HG03135 (cell line): ENCODE results near the gene FKBP7.
"Not testable (repeated sequence)": the region's sequence is repeated elsewhere in the genome, so short reads cannot be mapped to it uniquely, and the experiment has no call there.

Experiments
- ATAC-seq: cut with Tn5 transposase; IDR thresholded peaks from one replicate; pipeline ENCODE4 v1.9.1; 2021; ENCODE audit warnings: mild to moderate bottlenecking, moderate library complexity; ENCODE audit not compliant: unreplicated experiment

Gene FKBP7

GRCh38 chr2:178491612-178492011, 13.2 kb upstream of the FKBP7 start:
- no peak for ATAC-seq

- no peak for ATAC-seq
Observed at GRCh38 chr2:178485356-178485755, 7.0 kb upstream of the FKBP7 start.

GRCh38 chr2:178484245-178485041, 6.0 kb upstream of the FKBP7 start:
- no peak for ATAC-seq

GRCh38 chr2:178482437-178482836, 4.0 kb upstream of the FKBP7 start:
- ATAC-seq: peak; percentile 40

DNA sequence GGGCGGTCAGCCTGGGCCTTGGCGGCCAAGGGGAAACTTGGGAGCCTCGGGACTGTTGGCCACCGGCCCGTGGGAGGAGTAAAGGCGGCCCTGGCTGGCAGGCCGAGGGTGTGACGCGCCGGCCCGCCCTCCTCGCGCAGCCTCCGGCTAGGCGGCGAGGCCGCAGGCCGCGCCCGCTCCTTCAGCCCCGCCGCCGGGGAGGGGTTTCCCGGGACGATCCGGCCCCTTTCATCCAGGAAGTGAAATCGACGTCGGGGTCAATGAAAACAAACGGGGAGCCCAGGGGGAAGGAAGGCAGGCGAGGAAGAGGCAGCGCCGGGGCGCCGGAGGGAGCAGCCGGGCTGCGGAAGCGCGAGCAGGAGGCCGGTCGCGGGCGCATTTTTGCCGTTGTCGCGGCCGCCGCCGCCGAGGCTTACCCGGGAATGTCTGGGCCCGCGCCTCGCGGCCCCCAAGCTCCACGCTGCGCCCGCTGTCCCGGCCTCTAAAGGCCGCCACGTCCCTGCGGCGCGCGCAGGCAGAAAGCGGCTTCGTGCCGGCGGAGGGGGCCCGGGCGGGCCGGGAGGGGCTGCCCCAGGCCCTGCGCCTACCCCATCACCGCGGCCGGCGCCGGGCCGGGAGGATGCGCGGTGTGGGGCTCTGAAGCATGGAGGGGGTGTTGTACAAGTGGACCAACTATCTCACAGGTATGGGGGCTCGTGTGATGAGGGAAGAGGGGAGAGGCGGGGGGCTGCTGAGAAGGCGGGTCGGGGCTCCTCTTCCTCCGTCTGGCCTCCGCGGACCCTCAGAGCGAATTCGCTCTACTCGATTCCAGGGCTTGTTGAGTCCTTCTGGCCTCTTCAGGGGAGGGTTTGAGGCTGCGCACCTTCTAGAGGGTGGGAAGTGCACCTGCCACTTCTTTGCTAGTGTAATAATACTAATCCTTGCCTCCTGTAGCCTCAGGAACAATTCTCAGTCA, 2.1 kb upstream of the FKBP7 start, which contains the start of gene PLEKHA3:
Gene PLEKHA3, plus strand, starts transcription at position 231 of the 955 bp plus-strand sequence. Its CDS starts 413 bp downstream, at position 644.
- ATAC-seq: peak; percentile 57

- no peak for ATAC-seq
Observed at GRCh38 chr2:178479758-178480226, 1.4 kb upstream of the FKBP7 start.

GRCh38 chr2:178479275-178479616, 846 bp upstream of the FKBP7 start:
- ATAC-seq: no peak

DNA sequence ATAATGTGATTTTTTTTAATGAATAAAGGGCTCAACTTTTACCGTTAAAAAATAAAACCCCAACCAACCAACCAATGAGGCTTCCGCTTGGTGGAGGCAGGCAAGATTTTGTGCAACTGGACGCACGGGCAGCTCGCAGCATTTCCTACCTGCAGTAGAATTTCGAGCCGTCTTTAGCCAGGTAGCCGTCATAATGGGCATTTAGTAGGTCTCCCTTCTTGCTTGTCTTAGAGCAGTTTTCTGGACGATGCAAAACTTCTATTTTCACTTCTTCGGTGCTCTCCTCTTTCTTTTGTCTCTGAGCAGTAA, 316 bp downstream of the FKBP7 start:
- ATAC-seq: no peak

DNA sequence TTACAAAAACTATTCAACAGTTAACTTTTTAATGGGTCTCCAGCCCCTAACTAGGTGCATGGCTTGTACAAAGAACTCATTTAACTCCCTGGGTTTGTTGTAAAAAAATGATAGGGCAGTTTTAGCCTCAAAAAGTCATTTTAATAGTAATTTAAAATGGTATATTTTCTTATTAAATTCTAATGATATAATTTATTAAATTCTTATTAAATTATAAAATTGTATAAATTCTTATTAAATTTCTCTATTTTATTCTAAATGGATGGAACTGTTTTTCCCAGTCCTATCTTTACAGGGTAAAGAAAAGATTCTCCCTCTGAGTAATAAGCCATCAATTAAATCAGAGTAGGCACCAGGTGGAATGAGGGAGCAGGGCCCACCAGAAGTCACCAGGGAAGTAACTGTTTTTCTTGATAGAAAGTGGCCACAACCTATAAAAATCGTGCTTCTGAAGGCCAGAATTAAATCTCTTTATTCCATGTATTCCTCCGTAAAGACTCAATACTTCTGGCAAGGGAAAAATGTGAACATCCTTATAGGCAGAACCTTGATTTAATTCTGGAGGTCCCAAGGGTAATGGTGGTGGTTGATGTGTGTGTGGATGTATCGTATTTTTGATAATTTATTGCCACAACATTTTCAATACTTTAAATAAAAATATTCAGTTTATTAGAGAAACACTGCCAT, 814 bp downstream of the FKBP7 start:
- ATAC-seq: no peak

DNA sequence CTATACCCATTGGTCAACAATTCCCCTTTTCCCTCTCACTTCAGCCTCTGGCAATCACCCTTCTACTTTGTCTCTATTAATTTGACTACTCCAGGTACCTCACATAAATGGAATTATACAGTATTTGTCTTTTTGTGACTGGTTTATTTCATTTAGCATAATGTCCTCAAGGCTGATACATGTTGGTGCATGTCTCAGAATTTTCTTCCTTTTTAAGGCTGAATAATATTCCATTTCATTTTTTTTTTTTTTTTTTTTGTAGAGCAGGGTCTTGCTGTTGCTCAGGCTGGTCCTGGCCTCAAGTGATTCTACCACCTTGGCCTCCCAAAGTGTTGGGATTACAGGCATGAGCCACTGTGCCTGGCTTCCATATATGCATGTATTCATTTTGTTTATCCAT, 1.9 kb downstream of the FKBP7 start:
- ATAC-seq: no peak

GRCh38 chr2:178474560-178474959, 3.8 kb downstream of the FKBP7 start:
- no peak for ATAC-seq

GRCh38 chr2:178473931-178474330, 4.5 kb downstream of the FKBP7 start:
- ATAC-seq: no peak

GRCh38 chr2:178473373-178473772, 5.0 kb downstream of the FKBP7 start:
- ATAC-seq: no peak

- ATAC-seq: not testable (repeated sequence)
Observed at GRCh38 chr2:178471313-178471712, 7.1 kb downstream of the FKBP7 start.

- ATAC-seq: no peak
Observed at GRCh38 chr2:178469219-178469849, 9.1 kb downstream of the FKBP7 start.

- no peak for ATAC-seq
Observed at GRCh38 chr2:178457390-178457886, 21.0 kb downstream of the FKBP7 start.

GRCh38 chr2:178455947-178456346, 22.5 kb downstream of the FKBP7 start:
- ATAC-seq: no peak

- no peak for ATAC-seq
Observed at GRCh38 chr2:178452870-178453269, 25.5 kb downstream of the FKBP7 start.

- no peak for ATAC-seq
Observed at GRCh38 chr2:178452334-178452733, 26.1 kb downstream of the FKBP7 start.

DNA sequence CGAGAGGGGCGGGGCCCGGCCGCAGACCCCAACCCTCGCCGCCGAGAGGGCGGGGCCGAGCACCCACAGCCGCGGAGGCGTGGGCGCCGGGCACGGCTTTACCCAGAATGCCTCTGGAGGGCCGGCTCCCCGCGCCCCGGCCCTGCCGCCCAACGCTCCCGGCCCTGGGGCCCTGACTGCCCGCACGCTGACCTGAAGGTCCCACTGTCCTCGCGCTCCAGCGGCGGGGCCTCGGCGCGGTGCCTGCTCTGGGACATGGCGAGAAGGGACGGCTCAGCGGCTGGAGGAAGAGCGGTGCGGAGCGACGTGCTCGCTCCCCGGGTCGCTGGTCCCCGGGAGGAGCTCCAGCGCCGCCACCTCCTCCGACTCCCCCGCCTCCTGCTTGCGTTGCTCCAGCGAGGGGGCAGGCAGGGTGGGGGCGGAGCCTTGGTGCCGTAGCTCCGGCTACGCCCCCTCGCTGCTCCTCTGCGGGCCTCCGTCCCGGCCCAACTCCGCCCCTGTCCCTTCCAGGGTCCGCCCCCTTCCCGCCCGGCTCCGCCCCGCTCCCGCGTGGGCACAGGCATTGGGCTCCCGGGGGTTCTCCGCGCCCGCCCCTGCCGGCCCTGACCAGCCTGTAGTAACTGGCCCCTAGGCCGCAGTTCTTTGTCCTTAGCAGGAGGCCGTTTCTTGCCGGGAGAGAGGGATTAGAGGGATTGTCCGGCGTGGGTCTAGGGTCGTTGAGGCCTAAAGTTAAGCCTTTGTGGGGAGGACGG, 27.4 kb downstream of the FKBP7 start, which contains the start of the genes PJVK and PRKRA:
Gene PJVK, plus strand, starts transcription at position 605 of the 752 bp plus-strand sequence. CDS start 2,032 bp downstream, outside the sequence.
Gene PRKRA, minus strand, starts transcription at position 402 of the 752 bp plus-strand sequence. Its CDS starts 145 bp downstream, at position 257.
- ATAC-seq: peak; percentile 86
